Mucosa of descending colon (tissue), 3 donors: ENCODE measurements around the gene APOB. TPM values are rescaled to one million over a fixed set of nuclear protein-coding genes. Genes with fewer than 3 reads are reported as not detected.

ENCODE experiments used
- ATAC-seq: fragments of 200-7000 bp; cut with Tn5 transposase; one replicate; pipeline ENCODE4 v1.9.1; 2020; ENCODE audit warnings: mild to moderate bottlenecking, moderate library complexity
- DNase-seq, 3 donors: peaks; one replicate each; pipeline ENCODE4 v3.0.0-alpha.2; 2020
- H3K36me3 ChIP-seq: fragments of 200-600 bp; one replicate; pipeline ENCODE4 v1.8.0; 2021; ENCODE audit warnings: low read depth, mild to moderate bottlenecking
- H3K4me1 ChIP-seq: fragments of 200-600 bp; one replicate; pipeline ENCODE4 v1.8.0; 2021; ENCODE audit warnings: low read depth, mild to moderate bottlenecking
- H3K4me3 ChIP-seq: fragments of 200-600 bp; one replicate; pipeline ENCODE4 v1.8.0; 2021; ENCODE audit warnings: mild to moderate bottlenecking
- H3K9me3 ChIP-seq: fragments of 200-600 bp; one replicate; pipeline ENCODE4 v1.8.0; 2021; ENCODE audit warnings: mild to moderate bottlenecking
- intact Hi-C, 2 donors: fragments of 100-400 bp; cut with DNase I in 1 of 2; cut with micrococcal nuclease in 1 of 2; formaldehyde crosslinking; loops; one replicate each; pipeline versions ENCODE4 v1.11.0 to v1.11.1; 2022; cut with DNase I, micrococcal nuclease
- total RNA-seq, 3 donors: library from RNA; stranded (reverse); fragmentation: NEBNext Ultra II Directional in 2 of 3; extraction: Animal tissue kit (Norgen Biotek cat#: 25700) in 2 of 3; gene quantifications; one replicate each; pipeline versions ENCODE4 v1.2.1 to v1.2.4, GENCODE V29; 2021 to 2023
- TF ChIP-seq, protein P1 (sequence below): fragments of 200-600 bp; IDR thresholded peaks from one replicate; pipeline ENCODE4 v1.8.0; 2022; ENCODE audit warnings: antibody characterized with exemption, mild to moderate bottlenecking
- donor health status: DM: no; HTN: no; CAD: no; lungs with moderate emphysema.
- donor health status: DM: no; HTN: no; CAD: no.
- donor health status: DM: no; HTN: yes; CAD: no.

The APOB gene
- total RNA-seq, 3 donors from 2014 or later = 0.34 to 0.55 (median 0.47) TPM

DNA sequence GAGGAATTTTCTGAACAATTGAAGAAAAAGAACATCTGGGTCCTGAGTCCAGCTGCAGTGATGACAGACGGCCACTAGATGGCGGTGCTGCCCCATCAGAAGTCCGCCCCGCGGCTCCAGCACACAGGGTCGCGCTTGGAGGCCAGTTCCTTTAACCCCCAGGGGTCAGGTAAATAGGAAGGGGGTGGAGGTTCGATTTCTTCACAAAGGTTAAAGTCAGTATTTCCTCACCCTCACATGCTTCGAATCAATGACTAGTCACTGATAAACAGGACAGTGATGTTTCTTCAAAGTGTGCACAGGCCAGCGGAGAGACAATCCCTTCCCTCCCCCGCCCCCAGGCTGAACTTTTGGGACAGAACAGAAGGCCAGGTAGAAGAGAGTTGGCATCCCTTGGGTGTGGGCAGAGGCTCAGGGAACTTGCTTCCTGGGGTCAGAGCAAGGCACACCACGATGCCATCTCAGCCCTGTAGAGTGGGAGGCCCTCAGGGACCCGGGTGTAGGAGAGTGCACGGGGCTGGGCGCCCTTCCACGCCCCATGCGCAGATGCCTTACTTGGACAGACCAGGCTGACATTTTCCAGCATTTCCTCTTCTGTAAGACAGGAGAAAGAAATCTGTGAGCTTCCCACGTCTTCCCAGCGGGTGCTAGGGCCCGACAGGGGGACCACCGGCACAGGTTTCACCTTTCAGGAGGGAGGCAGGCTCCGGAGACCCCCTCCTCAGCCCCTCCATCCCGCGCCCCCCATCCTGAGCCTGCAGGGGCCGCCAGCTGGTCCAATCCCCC, 722 bp downstream of the APOB start:
- ATAC-seq (peak; percentile 76), DNase-seq (peak; percentile 60 to 64 (median 63))
- TF ChIP-seq, protein P1, sequence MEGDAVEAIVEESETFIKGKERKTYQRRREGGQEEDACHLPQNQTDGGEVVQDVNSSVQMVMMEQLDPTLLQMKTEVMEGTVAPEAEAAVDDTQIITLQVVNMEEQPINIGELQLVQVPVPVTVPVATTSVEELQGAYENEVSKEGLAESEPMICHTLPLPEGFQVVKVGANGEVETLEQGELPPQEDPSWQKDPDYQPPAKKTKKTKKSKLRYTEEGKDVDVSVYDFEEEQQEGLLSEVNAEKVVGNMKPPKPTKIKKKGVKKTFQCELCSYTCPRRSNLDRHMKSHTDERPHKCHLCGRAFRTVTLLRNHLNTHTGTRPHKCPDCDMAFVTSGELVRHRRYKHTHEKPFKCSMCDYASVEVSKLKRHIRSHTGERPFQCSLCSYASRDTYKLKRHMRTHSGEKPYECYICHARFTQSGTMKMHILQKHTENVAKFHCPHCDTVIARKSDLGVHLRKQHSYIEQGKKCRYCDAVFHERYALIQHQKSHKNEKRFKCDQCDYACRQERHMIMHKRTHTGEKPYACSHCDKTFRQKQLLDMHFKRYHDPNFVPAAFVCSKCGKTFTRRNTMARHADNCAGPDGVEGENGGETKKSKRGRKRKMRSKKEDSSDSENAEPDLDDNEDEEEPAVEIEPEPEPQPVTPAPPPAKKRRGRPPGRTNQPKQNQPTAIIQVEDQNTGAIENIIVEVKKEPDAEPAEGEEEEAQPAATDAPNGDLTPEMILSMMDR = peak; percentile 89
- H3K4me3 ChIP-seq = no peak overlapping the region
- H3K36me3 ChIP-seq = no peaks in the 10 kb centered on the region
- no peaks in the 10 kb centered on the region for H3K4me1 ChIP-seq
- intact Hi-C loops = loop anchor here (5.0 to 10.0 kb wide), 2 partner anchors 79 to 272 kb away; partner anchors contain the start of gene TDRD15 (in 1 of the 2)
- H3K9me3 ChIP-seq = no peaks in the 10 kb centered on the region

DNA sequence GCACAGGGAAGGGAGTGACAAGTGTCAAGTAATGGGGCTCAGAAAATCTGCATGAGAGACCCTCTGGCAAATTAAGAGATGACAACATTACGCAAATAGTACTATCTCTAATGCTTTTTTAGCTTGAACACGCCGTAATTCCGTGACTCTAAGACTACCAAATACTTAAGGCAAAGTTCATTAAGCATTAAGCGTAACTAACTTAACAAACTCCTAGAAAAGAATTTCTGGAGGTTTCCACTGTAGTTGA, 1.2 kb downstream of the APOB start:
- no peak for ATAC-seq
- intact Hi-C loops = loop anchor here (5.0 to 10.0 kb wide), 2 partner anchors 80 to 272 kb away; partner anchors contain the start of gene TDRD15 (in 1 of the 2)

DNA sequence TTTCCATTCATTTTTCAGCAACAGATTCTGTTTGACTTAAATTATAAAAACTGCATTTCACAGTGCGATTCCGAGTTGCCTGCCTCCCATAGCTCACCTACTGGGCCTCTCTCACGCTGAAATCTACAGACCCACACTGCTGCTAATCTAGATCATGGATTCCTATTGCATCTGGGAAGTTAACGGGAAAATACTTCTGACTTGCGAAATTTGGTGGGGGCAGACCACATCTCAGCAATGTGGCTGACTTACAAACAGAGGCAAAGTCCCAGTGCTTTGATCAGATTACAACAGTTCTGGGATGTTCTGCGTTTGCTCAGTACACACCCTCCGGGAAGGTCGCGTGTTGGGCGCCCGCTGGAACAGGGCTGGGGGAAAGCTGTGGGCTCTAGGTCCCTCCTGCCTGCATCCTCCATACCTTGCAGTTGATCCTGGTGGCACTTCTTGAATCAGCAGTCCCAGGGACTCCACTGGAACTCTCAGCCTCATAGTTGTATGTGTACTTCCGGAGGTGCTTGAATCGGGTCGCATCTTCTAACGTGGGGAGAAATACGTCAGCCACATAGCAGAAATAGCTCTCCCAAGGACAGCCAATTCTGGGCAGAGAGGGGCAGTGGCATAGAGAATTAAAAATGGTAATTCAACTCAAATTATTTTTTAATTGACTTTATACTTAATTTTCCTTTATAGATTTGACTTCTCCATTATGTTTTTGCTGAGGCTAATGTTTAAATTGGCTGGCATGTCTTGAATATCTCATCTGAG, 1.7 kb downstream of the APOB start:
- ATAC-seq = no peak
- TF ChIP-seq, protein P1 = no peak
- no peak for DNase-seq
- no peaks in the 10 kb centered on the region for H3K4me1 ChIP-seq
- no peaks in the 10 kb centered on the region for H3K36me3 ChIP-seq
- no peaks in the 10 kb centered on the region for H3K9me3 ChIP-seq
- H3K4me3 ChIP-seq = no peak overlapping the region
- intact Hi-C loops = loop anchor here (5.0 to 10.0 kb wide), 2 partner anchors 80 to 273 kb away; partner anchors contain the start of gene TDRD15 (in 1 of the 2)

More for the DNA sequence above, 1.2 kb downstream of the APOB start:
- Histone ChIP-seq H3K9me3 (no peaks in the 10 kb centered on the region), H3K4me1 (no peaks in the 10 kb centered on the region), H3K4me3 (no peak overlapping the region), H3K36me3 (no peaks in the 10 kb centered on the region)
- no peak for DNase-seq
- TF ChIP-seq, protein P1 = no peak

DNA sequence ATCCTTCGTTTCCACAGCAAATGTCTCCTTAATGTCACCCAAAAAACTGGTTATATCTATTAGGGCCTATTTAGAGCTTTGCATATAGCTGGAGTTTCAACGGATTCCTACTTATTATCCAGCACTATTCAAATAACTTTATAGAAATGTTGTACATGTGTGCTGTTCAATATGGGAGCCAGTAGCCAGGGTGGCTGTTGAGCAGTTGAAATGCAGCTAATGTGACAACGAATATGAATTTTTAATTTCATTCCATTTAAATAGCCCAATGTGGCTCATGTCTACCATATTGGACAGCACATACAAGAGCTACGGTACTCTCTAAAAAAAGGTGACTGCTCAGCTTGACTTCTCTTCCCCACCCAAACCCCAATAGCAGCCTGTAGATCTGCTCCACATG, 2.4 kb downstream of the APOB start:
- Histone ChIP-seq H3K4me3 (no peak overlapping the region), H3K36me3 (no peaks in the 10 kb centered on the region), H3K9me3 (no peaks in the 10 kb centered on the region), H3K4me1 (no peaks in the 10 kb centered on the region)
- TF ChIP-seq, protein P1 = no peak
- DNase-seq (no peak), ATAC-seq (no peak)
- intact Hi-C loops = loop anchor here (5.0 to 10.0 kb wide), 2 partner anchors 81 to 273 kb away; partner anchors contain the start of gene TDRD15 (in 1 of the 2)

DNA sequence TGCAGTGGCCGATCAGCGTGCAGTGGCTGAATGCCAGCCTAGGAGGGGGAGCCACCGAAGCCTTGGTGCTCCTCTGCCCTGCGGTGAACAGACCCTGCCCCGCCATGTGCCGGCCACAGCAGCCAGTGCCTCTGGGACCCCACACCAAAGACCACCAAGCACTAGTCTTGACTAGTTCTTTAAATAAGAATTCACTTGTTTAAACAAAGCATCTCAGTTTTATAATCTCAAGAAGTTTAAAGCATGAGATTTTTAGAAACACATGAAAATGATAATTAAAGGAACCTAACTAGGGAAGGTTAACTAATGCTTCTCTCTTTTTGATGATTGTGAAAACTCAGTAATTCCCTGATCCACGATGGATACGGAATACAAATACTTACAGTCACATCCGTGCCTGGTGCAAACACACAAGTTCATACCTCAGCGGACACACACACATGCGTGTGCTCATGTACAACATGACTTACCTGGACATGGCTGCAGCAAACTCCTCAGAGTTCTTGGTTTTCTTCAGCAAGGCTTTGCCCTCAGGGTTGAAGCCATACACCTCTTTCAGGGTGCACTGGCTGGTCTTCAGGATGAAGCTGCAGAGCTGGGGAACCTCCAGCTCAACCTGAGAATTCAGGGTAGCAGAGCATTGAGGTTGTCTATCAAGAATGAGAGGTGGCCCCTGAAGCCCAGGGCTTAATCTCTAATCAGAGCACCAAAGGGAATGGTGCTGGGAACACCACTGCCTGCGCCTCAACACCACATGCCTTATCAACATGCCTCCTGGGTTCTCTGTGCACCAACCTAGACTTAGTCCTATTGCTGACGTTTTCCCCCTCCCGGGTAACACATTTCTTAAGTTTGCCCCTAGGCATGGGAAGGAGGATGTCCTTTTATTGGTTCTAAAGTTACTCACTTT, 3.1 kb downstream of the APOB start:
- Histone ChIP-seq H3K9me3 (no peaks in the 10 kb centered on the region), H3K4me3 (no peak overlapping the region), H3K36me3 (no peaks in the 10 kb centered on the region), H3K4me1 (no peaks in the 10 kb centered on the region)
- TF ChIP-seq, protein P1 = no peak
- intact Hi-C loops = loop anchor here (5.0 to 10.0 kb wide), 2 partner anchors 82 to 274 kb away; partner anchors contain the start of gene TDRD15 (in 1 of the 2)
- no peak for ATAC-seq
- no peak for DNase-seq
